ENCODE data around the gene MEA1. TPM values are rescaled to one million over a fixed set of nuclear protein-coding genes. Genes with fewer than 3 reads are reported as not detected.
A peak's percentile ranks its signal among the peaks of the same experiment; 100 is the strongest.

The MEA1 gene
- total RNA-seq, 2 donors from 2014 or later = 93.3 to 104 TPM

- no peak overlapping the region for H3K27ac Mint-ChIP-seq
- no peak for TF ChIP-seq CTCF (conservative IDR thresholded peaks at IDR 0.05)
- H3K36me3 ChIP-seq (ENCODE audit: control insufficient read depth, insufficient read depth, low read length) = peaks cover 68% of the 10 kb centered on the region
- H3K9me3 ChIP-seq (ENCODE audit: control insufficient read depth, low read length) = no peaks in the 10 kb centered on the region
- peaks cover 64% of the 10 kb centered on the region for H3K36me3 Mint-ChIP-seq (ENCODE audit: low read depth)
- peaks cover under 1% of the 10 kb centered on the region for H3K4me1 ChIP-seq (ENCODE audit: control insufficient read depth, insufficient read depth, low read length)
- H3K4me3 ChIP-seq (ENCODE audit: low read length) = no peak overlapping the region
- no peak overlapping the region for H3K9ac ChIP-seq (ENCODE audit: extremely low read depth, low read length, poor library complexity, severe bottlenecking)
- no peak overlapping the region for H3K27ac ChIP-seq (ENCODE audit: low read depth, low read length)
- no peaks in the 10 kb centered on the region for H3K4me1 Mint-ChIP-seq
- H3K27me3 Mint-ChIP-seq (ENCODE audit: insufficient read depth) = no peaks in the 10 kb centered on the region
- no peaks in the 10 kb centered on the region for H3K27me3 ChIP-seq (ENCODE audit: control insufficient read depth, insufficient read depth, low read length, poor library complexity, severe bottlenecking)
- H3K9me3 Mint-ChIP-seq = no peaks in the 10 kb centered on the region
- 86 to 96% methylated on average over 4 to 5 of the region's 5 CpGs for WGBS, 2 experiments (ENCODE audit: insufficient coverage in 1 of 2, insufficient read length in 1 of 2)
- H3K4me3 Mint-ChIP-seq = no peak overlapping the region
- DNase-seq = no peak
Measured at GRCh38 chr6:43026365-43026764, 12.6 kb upstream of the MEA1 start.

GRCh38 chr6:43024436-43024835 is 10.7 kb upstream of the MEA1 start:
- H3K36me3 ChIP-seq (ENCODE audit: control insufficient read depth, insufficient read depth, low read length) = peaks cover 72% of the 10 kb centered on the region
- H3K27me3 Mint-ChIP-seq (ENCODE audit: insufficient read depth) = no peaks in the 10 kb centered on the region
- H3K9ac ChIP-seq (ENCODE audit: extremely low read depth, low read length, poor library complexity, severe bottlenecking) = no peak overlapping the region
- H3K27ac Mint-ChIP-seq = peak overlapping the region; percentile 5
- 88 to 97% methylated on average over 2 of the region's 2 CpGs for WGBS, 2 experiments (ENCODE audit: insufficient coverage in 1 of 2, insufficient read length in 1 of 2)
- H3K9me3 Mint-ChIP-seq = no peaks in the 10 kb centered on the region
- H3K4me1 Mint-ChIP-seq = peaks cover 9% of the 10 kb centered on the region
- TF ChIP-seq CTCF (conservative IDR thresholded peaks at IDR 0.05) = no peak
- peak overlapping the region; percentile 1 for H3K4me3 Mint-ChIP-seq
- no peak for DNase-seq
- peaks cover 8% of the 10 kb centered on the region for H3K4me1 ChIP-seq (ENCODE audit: control insufficient read depth, insufficient read depth, low read length)
- no peak overlapping the region for H3K27ac ChIP-seq (ENCODE audit: low read depth, low read length)
- H3K36me3 Mint-ChIP-seq (ENCODE audit: low read depth) = peaks cover 51% of the 10 kb centered on the region
- H3K27me3 ChIP-seq (ENCODE audit: control insufficient read depth, insufficient read depth, low read length, poor library complexity, severe bottlenecking) = no peaks in the 10 kb centered on the region
- H3K4me3 ChIP-seq (ENCODE audit: low read length) = no peak overlapping the region
- H3K9me3 ChIP-seq (ENCODE audit: control insufficient read depth, low read length) = no peaks in the 10 kb centered on the region

GRCh38 chr6:43021270-43022047 is 7.7 kb upstream of the MEA1 start, which contains the start of gene RRP36:
Gene RRP36, plus strand, starts transcription at chr6:43021623. Its CDS starts 32 bp downstream, at chr6:43021655.
- 2 to 4% methylated on average over 31 to 56 of the region's 56 CpGs for WGBS, 2 experiments (ENCODE audit: insufficient coverage in 1 of 2, insufficient read length in 1 of 2)
- TF ChIP-seq CTCF (conservative IDR thresholded peaks at IDR 0.05) = no peak
- Mint-ChIP-seq H3K9me3 (no peaks in the 10 kb centered on the region), H3K36me3 (ENCODE audit: low read depth) (peaks cover 45% of the 10 kb centered on the region), H3K4me1 (peaks cover 10% of the 10 kb centered on the region), H3K27me3 (ENCODE audit: insufficient read depth) (no peaks in the 10 kb centered on the region), H3K27ac (peak within 1 kb of the TSS; percentile 99), H3K4me3 (peak within 1 kb of the TSS; percentile 98)
- Histone ChIP-seq H3K4me1 (ENCODE audit: control insufficient read depth, insufficient read depth, low read length) (peaks cover 8% of the 10 kb centered on the region), H3K36me3 (ENCODE audit: control insufficient read depth, insufficient read depth, low read length) (peaks cover 70% of the 10 kb centered on the region), H3K9ac (ENCODE audit: extremely low read depth, low read length, poor library complexity, severe bottlenecking) (peak within 1 kb of the TSS; percentile 92), H3K9me3 (ENCODE audit: control insufficient read depth, low read length) (no peaks in the 10 kb centered on the region), H3K27ac (ENCODE audit: low read depth, low read length) (peak within 1 kb of the TSS; percentile 72), H3K4me3 (ENCODE audit: low read length) (peak within 1 kb of the TSS; percentile 98), H3K27me3 (ENCODE audit: control insufficient read depth, insufficient read depth, low read length, poor library complexity, severe bottlenecking) (no peaks in the 10 kb centered on the region)
- peak; percentile 93 for DNase-seq
